Activated B cell treated with CpG ODN at 0.5 μM for 24 hours (primary cell): Measurements from ENCODE around the gene NPAS1. TPM values are rescaled to one million over a fixed set of nuclear protein-coding genes. Genes with fewer than 3 reads are reported as not detected.

ENCODE experiments used
- ATAC-seq: fragments of 200-7000 bp; cut with Tn5 transposase; one replicate; pipeline ENCODE4 v1.10.0; 2021; ENCODE audit warnings: low read depth, mild to moderate bottlenecking, moderate library complexity
- CTCF ChIA-PET: fragments of 350-600 bp; sonication (Branson Sonifier 250); formaldehyde crosslinking; loops from one replicate; lab custom pipeline; 2021; ENCODE audit warnings: antibody characterized with exemption; lab: Charles Lee
- POLR2A ChIA-PET: fragments of 350-600 bp; sonication (Branson Sonifier 250); formaldehyde crosslinking; loops from one replicate; lab custom pipeline; 2021; ENCODE audit warnings: antibody characterized with exemption; lab: Charles Lee
- DNase-seq: peaks from one replicate; pipeline ENCODE4 v3.0.0; 2022
- H3K27ac Mint-ChIP-seq: one replicate; pipeline ENCODE4 v1.8.0; 2020; ENCODE audit warnings: mixed read lengths
- H3K27me3 Mint-ChIP-seq: one replicate; pipeline ENCODE4 v1.8.0; 2021; ENCODE audit warnings: mixed read lengths
- H3K36me3 Mint-ChIP-seq: one replicate; pipeline ENCODE4 v1.8.0; 2021; ENCODE audit warnings: low read depth, mixed read lengths
- H3K4me1 Mint-ChIP-seq: one replicate; pipeline ENCODE4 v1.8.0; 2021; ENCODE audit warnings: mixed read lengths
- H3K4me3 Mint-ChIP-seq: one replicate; pipeline ENCODE4 v1.8.0; 2020; ENCODE audit warnings: mild to moderate bottlenecking, mixed read lengths
- H3K9me3 Mint-ChIP-seq: one replicate; pipeline ENCODE4 v1.8.0; 2020; ENCODE audit warnings: mixed read lengths
- CTCF ChIP-seq: fragments of 200-600 bp; IDR thresholded peaks from one replicate; pipeline ENCODE4 v1.8.0; 2022; ENCODE audit warnings: antibody characterized with exemption, mild to moderate bottlenecking
- intact Hi-C: fragments of 100-400 bp; cut with micrococcal nuclease; formaldehyde crosslinking; loops from one replicate; pipeline ENCODE4 v1.15.1; 2024
- total RNA-seq: library from RNA; stranded (reverse); gene quantifications from 2 replicates; pipeline ENCODE4 v1.2.3, GENCODE V29; 2022

Gene NPAS1
- total RNA-seq, 1 donor from 2014 or later: 0.40 TPM

GRCh38 chr19:46975925-46976782 lies 43.5 kb upstream of the NPAS1 start:
- H3K27ac Mint-ChIP-seq: no peak overlapping the region
- ChIA-PET CTCF (interaction anchor here (0.8 kb wide), 1 partner anchor 13 kb away, joined by 3 read pairs; no protein-coding TSS in a partner anchor), POLR2A (interaction anchor here (0.7 kb wide), 1 partner anchor 26 kb away, joined by 8 read pairs; no protein-coding TSS in a partner anchor)
- H3K4me3 Mint-ChIP-seq: no peak overlapping the region
- ATAC-seq (no peak), DNase-seq (no peak)
- peaks cover 25% of the 10 kb centered on the region for H3K4me1 Mint-ChIP-seq
- intact Hi-C loops: no loop called here
- H3K36me3 Mint-ChIP-seq: peaks cover 9% of the 10 kb centered on the region
- TF ChIP-seq CTCF: no peak
- no peaks in the 10 kb centered on the region for H3K9me3 Mint-ChIP-seq
- H3K27me3 Mint-ChIP-seq: no peaks in the 10 kb centered on the region

- Mint-ChIP-seq H3K27ac (no peak overlapping the region), H3K9me3 (no peaks in the 10 kb centered on the region), H3K4me3 (no peak overlapping the region), H3K27me3 (no peaks in the 10 kb centered on the region), H3K36me3 (peaks cover 9% of the 10 kb centered on the region), H3K4me1 (peaks cover 29% of the 10 kb centered on the region)
- POLR2A ChIA-PET: no interaction called here
- TF ChIP-seq CTCF: no peak
- CTCF ChIA-PET: no interaction called here
- ATAC-seq: no peak
- DNase-seq: no peak
- intact Hi-C loops: no loop called here
Observed at GRCh38 chr19:46976845-46977320, 42.8 kb upstream of the NPAS1 start.

- intact Hi-C loops: no loop called here
- no peak overlapping the region for H3K27ac Mint-ChIP-seq
Observed at GRCh38 chr19:46977548-46977947, 42.1 kb upstream of the NPAS1 start.

GRCh38 chr19:46978171-46978869 lies 41.3 kb upstream of the NPAS1 start:
- no peak overlapping the region for H3K27ac Mint-ChIP-seq

More at GRCh38 chr19:46977548-46977947, 42.1 kb upstream of the NPAS1 start:
- Mint-ChIP-seq H3K4me3 (no peak overlapping the region), H3K27me3 (no peaks in the 10 kb centered on the region), H3K36me3 (peaks cover 9% of the 10 kb centered on the region), H3K4me1 (peaks cover 29% of the 10 kb centered on the region), H3K9me3 (no peaks in the 10 kb centered on the region)
- ChIA-PET POLR2A (no interaction called here), CTCF (no interaction called here)
- DNase-seq: no peak
- no peak for ATAC-seq
- no peak for TF ChIP-seq CTCF

More at GRCh38 chr19:46978171-46978869, 41.3 kb upstream of the NPAS1 start:
- CTCF ChIA-PET: no interaction called here
- Mint-ChIP-seq H3K27me3 (no peaks in the 10 kb centered on the region), H3K4me3 (no peak overlapping the region), H3K4me1 (peaks cover 29% of the 10 kb centered on the region), H3K36me3 (peaks cover 9% of the 10 kb centered on the region), H3K9me3 (no peaks in the 10 kb centered on the region)
- ATAC-seq: no peak
- intact Hi-C loops: no loop called here
- POLR2A ChIA-PET: no interaction called here
- DNase-seq: no peak
- TF ChIP-seq CTCF: no peak
